ENCODE data around the gene UFSP2.

UFSP2 gene

GRCh38 chr4:185425647-185426352, at the start of gene UFSP2:
Gene UFSP2 (minus strand): TSS chr4:185425964. CDS start chr4:185425868, 96 bp downstream.
- H3K9me3 ChIP-seq (ENCODE audit: control insufficient read depth in 1 of 2, low read length in 2 of 2): no peaks in the 10 kb centered on the region
- peak within 1 kb of the TSS; percentile 69 to 89 for H3K4me3 ChIP-seq (ENCODE audit: low read depth in 1 of 2, low read length in 2 of 2)
- peaks cover 14 to 31% of the 10 kb centered on the region in 2 donors for H3K4me1 ChIP-seq (ENCODE audit: control insufficient read depth in 1 of 2, insufficient read depth in 2 of 2, low read length in 2 of 2)
- H3K27ac ChIP-seq (ENCODE audit: low read length): peak within 1 kb of the TSS; percentile 94
- no peaks in the 10 kb centered on the region for H3K27me3 ChIP-seq (ENCODE audit: low read depth, low read length)
- no peaks in the 10 kb centered on the region for H3K36me3 ChIP-seq (ENCODE audit: control insufficient read depth in 1 of 2, insufficient read depth in 2 of 2, low read length in 2 of 2)

GRCh38 chr4:185473247-185473646, 47.5 kb upstream of the UFSP2 start:
- Histone ChIP-seq H3K9me3 (ENCODE audit: control insufficient read depth in 1 of 2, low read length in 2 of 2) (no peaks in the 10 kb centered on the region), H3K36me3 (ENCODE audit: control insufficient read depth in 1 of 2, insufficient read depth in 2 of 2, low read length in 2 of 2) (no peaks in the 10 kb centered on the region), H3K4me1 (ENCODE audit: control insufficient read depth in 1 of 2, insufficient read depth in 2 of 2, low read length in 2 of 2) (no peaks in the 10 kb centered on the region), H3K27me3 (ENCODE audit: low read depth, low read length) (no peaks in the 10 kb centered on the region), H3K4me3 (ENCODE audit: low read depth in 1 of 2, low read length in 2 of 2) (no peak overlapping the region), H3K27ac (ENCODE audit: low read length) (no peak overlapping the region)

- H3K36me3 ChIP-seq (ENCODE audit: control insufficient read depth in 1 of 2, insufficient read depth in 2 of 2, low read length in 2 of 2): no peaks in the 10 kb centered on the region
- no peaks in the 10 kb centered on the region for H3K9me3 ChIP-seq (ENCODE audit: control insufficient read depth in 1 of 2, low read length in 2 of 2)
- no peak overlapping the region for H3K27ac ChIP-seq (ENCODE audit: low read length)
- no peaks in the 10 kb centered on the region for H3K27me3 ChIP-seq (ENCODE audit: low read depth, low read length)
- H3K4me3 ChIP-seq (ENCODE audit: low read depth in 1 of 2, low read length in 2 of 2): peak overlapping the region; percentile 50 to 87
- H3K4me1 ChIP-seq (ENCODE audit: control insufficient read depth in 1 of 2, insufficient read depth in 2 of 2, low read length in 2 of 2): no peaks in the 10 kb centered on the region
Measured at GRCh38 chr4:185472103-185472542, 46.4 kb upstream of the UFSP2 start.

GRCh38 chr4:185471235-185472102, 45.7 kb upstream of the UFSP2 start, which contains the start of gene CCDC110:
Gene CCDC110 (minus strand): TSS chr4:185471733. CDS start chr4:185471683, 50 bp downstream.
- no peaks in the 10 kb centered on the region for H3K4me1 ChIP-seq (ENCODE audit: control insufficient read depth in 1 of 2, insufficient read depth in 2 of 2, low read length in 2 of 2)
- no peaks in the 10 kb centered on the region for H3K9me3 ChIP-seq (ENCODE audit: control insufficient read depth in 1 of 2, low read length in 2 of 2)
- no peaks in the 10 kb centered on the region for H3K27me3 ChIP-seq (ENCODE audit: low read depth, low read length)
- H3K27ac ChIP-seq (ENCODE audit: low read length): no peak within 1 kb of the TSS
- no peaks in the 10 kb centered on the region for H3K36me3 ChIP-seq (ENCODE audit: control insufficient read depth in 1 of 2, insufficient read depth in 2 of 2, low read length in 2 of 2)
- peak within 1 kb of the TSS; percentile 83 to 87 for H3K4me3 ChIP-seq (ENCODE audit: low read depth in 1 of 2, low read length in 2 of 2)

GRCh38 chr4:185470501-185471195, 44.9 kb upstream of the UFSP2 start:
- Histone ChIP-seq H3K4me3 (ENCODE audit: low read depth in 1 of 2, low read length in 2 of 2) (peak overlapping the region; percentile 73 to 83), H3K36me3 (ENCODE audit: control insufficient read depth in 1 of 2, insufficient read depth in 2 of 2, low read length in 2 of 2) (no peaks in the 10 kb centered on the region), H3K27me3 (ENCODE audit: low read depth, low read length) (no peaks in the 10 kb centered on the region), H3K27ac (ENCODE audit: low read length) (no peak overlapping the region), H3K4me1 (ENCODE audit: control insufficient read depth in 1 of 2, insufficient read depth in 2 of 2, low read length in 2 of 2) (no peaks in the 10 kb centered on the region), H3K9me3 (ENCODE audit: control insufficient read depth in 1 of 2, low read length in 2 of 2) (no peaks in the 10 kb centered on the region)

GRCh38 chr4:185469580-185470154, 43.9 kb upstream of the UFSP2 start:
- no peak overlapping the region for H3K27ac ChIP-seq (ENCODE audit: low read length)

GRCh38 chr4:185468999-185469398, 43.2 kb upstream of the UFSP2 start:
- no peak overlapping the region for H3K4me3 ChIP-seq (ENCODE audit: low read depth in 1 of 2, low read length in 2 of 2)
- H3K36me3 ChIP-seq (ENCODE audit: control insufficient read depth in 1 of 2, insufficient read depth in 2 of 2, low read length in 2 of 2): no peaks in the 10 kb centered on the region
- no peak overlapping the region for H3K27ac ChIP-seq (ENCODE audit: low read length)
- H3K4me1 ChIP-seq (ENCODE audit: control insufficient read depth in 1 of 2, insufficient read depth in 2 of 2, low read length in 2 of 2): no peaks in the 10 kb centered on the region
- no peaks in the 10 kb centered on the region for H3K27me3 ChIP-seq (ENCODE audit: low read depth, low read length)
- H3K9me3 ChIP-seq (ENCODE audit: control insufficient read depth in 1 of 2, low read length in 2 of 2): no peaks in the 10 kb centered on the region

More at GRCh38 chr4:185469580-185470154, 43.9 kb upstream of the UFSP2 start:
- no peak overlapping the region for H3K4me3 ChIP-seq (ENCODE audit: low read depth in 1 of 2, low read length in 2 of 2)
- no peaks in the 10 kb centered on the region for H3K27me3 ChIP-seq (ENCODE audit: low read depth, low read length)
- H3K4me1 ChIP-seq (ENCODE audit: control insufficient read depth in 1 of 2, insufficient read depth in 2 of 2, low read length in 2 of 2): no peaks in the 10 kb centered on the region
- H3K36me3 ChIP-seq (ENCODE audit: control insufficient read depth in 1 of 2, insufficient read depth in 2 of 2, low read length in 2 of 2): no peaks in the 10 kb centered on the region
- no peaks in the 10 kb centered on the region for H3K9me3 ChIP-seq (ENCODE audit: control insufficient read depth in 1 of 2, low read length in 2 of 2)

GRCh38 chr4:185467991-185468390, 42.2 kb upstream of the UFSP2 start:
- Histone ChIP-seq H3K4me1 (ENCODE audit: control insufficient read depth in 1 of 2, insufficient read depth in 2 of 2, low read length in 2 of 2) (no peaks in the 10 kb centered on the region), H3K36me3 (ENCODE audit: control insufficient read depth in 1 of 2, insufficient read depth in 2 of 2, low read length in 2 of 2) (no peaks in the 10 kb centered on the region), H3K9me3 (ENCODE audit: control insufficient read depth in 1 of 2, low read length in 2 of 2) (no peaks in the 10 kb centered on the region), H3K27ac (ENCODE audit: low read length) (no peak overlapping the region), H3K27me3 (ENCODE audit: low read depth, low read length) (no peaks in the 10 kb centered on the region), H3K4me3 (ENCODE audit: low read depth in 1 of 2, low read length in 2 of 2) (no peak overlapping the region)

GRCh38 chr4:185467101-185467500, 41.3 kb upstream of the UFSP2 start:
- Histone ChIP-seq H3K27ac (ENCODE audit: low read length) (no peak overlapping the region), H3K4me3 (ENCODE audit: low read depth in 1 of 2, low read length in 2 of 2) (no peak overlapping the region), H3K4me1 (ENCODE audit: control insufficient read depth in 1 of 2, insufficient read depth in 2 of 2, low read length in 2 of 2) (no peaks in the 10 kb centered on the region), H3K36me3 (ENCODE audit: control insufficient read depth in 1 of 2, insufficient read depth in 2 of 2, low read length in 2 of 2) (no peaks in the 10 kb centered on the region), H3K9me3 (ENCODE audit: control insufficient read depth in 1 of 2, low read length in 2 of 2) (no peaks in the 10 kb centered on the region), H3K27me3 (ENCODE audit: low read depth, low read length) (no peaks in the 10 kb centered on the region)

GRCh38 chr4:185465707-185466106, 39.9 kb upstream of the UFSP2 start:
- Histone ChIP-seq H3K27me3 (ENCODE audit: low read depth, low read length) (no peaks in the 10 kb centered on the region), H3K4me3 (ENCODE audit: low read depth in 1 of 2, low read length in 2 of 2) (no peak overlapping the region), H3K27ac (ENCODE audit: low read length) (no peak overlapping the region), H3K36me3 (ENCODE audit: control insufficient read depth in 1 of 2, insufficient read depth in 2 of 2, low read length in 2 of 2) (no peaks in the 10 kb centered on the region), H3K4me1 (ENCODE audit: control insufficient read depth in 1 of 2, insufficient read depth in 2 of 2, low read length in 2 of 2) (no peaks in the 10 kb centered on the region), H3K9me3 (ENCODE audit: control insufficient read depth in 1 of 2, low read length in 2 of 2) (no peaks in the 10 kb centered on the region)

GRCh38 chr4:185464887-185465286, 39.1 kb upstream of the UFSP2 start:
- Histone ChIP-seq H3K27me3 (ENCODE audit: low read depth, low read length) (no peaks in the 10 kb centered on the region), H3K4me1 (ENCODE audit: control insufficient read depth in 1 of 2, insufficient read depth in 2 of 2, low read length in 2 of 2) (no peaks in the 10 kb centered on the region), H3K9me3 (ENCODE audit: control insufficient read depth in 1 of 2, low read length in 2 of 2) (no peaks in the 10 kb centered on the region), H3K36me3 (ENCODE audit: control insufficient read depth in 1 of 2, insufficient read depth in 2 of 2, low read length in 2 of 2) (peaks cover 0 to 2% of the 10 kb centered on the region in 2 donors), H3K27ac (ENCODE audit: low read length) (no peak overlapping the region), H3K4me3 (ENCODE audit: low read depth in 1 of 2, low read length in 2 of 2) (no peak overlapping the region)

All from muscle layer of duodenum (tissue), 2 donors.